ENCODE measurements around the gene GLI3. TPM values are rescaled to one million over a fixed set of nuclear protein-coding genes. Genes with fewer than 3 reads are reported as not detected.

GLI3 gene
- polyA plus RNA-seq, 1 of the 3 experiments (the other 2 are of a cell fraction) = 0.08 TPM

DNA sequence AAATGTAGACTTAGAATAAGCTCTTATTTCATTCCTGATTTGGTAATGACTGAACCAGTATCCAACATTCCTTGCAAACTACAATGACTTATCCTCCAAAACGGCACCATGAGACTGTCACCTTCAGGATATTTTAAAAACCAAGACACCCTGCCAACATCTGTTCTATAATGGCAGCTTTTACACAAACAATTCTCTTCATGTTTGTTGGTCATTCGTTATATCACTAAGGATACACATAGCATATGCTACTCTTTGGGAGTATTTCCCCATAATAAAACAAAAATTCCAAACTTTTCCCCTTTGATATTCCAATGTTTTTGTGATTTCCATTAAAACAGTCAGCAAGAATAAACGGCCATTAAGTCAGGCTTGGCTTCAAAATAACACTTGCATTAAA, 215.4 kb downstream of the GLI3 start:
- ChIA-PET CTCF (interaction anchor here (0.6 kb wide), 1 partner anchor 79 kb away, joined by 4 read pairs; no protein-coding TSS in a partner anchor), POLR2A (no interaction called here)
- no peak for DNase-seq
- 8% methylated on average over 3 of the region's 3 CpGs for WGBS (ENCODE audit: low lambda C conversion rate)
- H3K79me2 ChIP-seq (ENCODE audit: insufficient read depth) = no peaks in the 10 kb centered on the region
- no peaks in the 10 kb centered on the region for H4K20me1 ChIP-seq (ENCODE audit: insufficient read depth)
- H3K27me3 ChIP-seq (ENCODE audit: insufficient read depth) = peaks cover 93% of the 10 kb centered on the region
- H3K9me2 ChIP-seq = no peaks in the 10 kb centered on the region
- no peaks in the 10 kb centered on the region for H3K9me3 ChIP-seq
- no peaks in the 10 kb centered on the region for H3K36me3 ChIP-seq (replicated peaks in 1 of 2; ENCODE audit: control insufficient read depth in 1 of 2, insufficient read depth in 2 of 2, low read length in 1 of 2)
- no peak for TF ChIP-seq YY1 (IDR thresholded peaks at IDR 0.05; ENCODE audit: low read depth)
- no peak for TF ChIP-seq GABPA (IDR thresholded peaks at IDR 0.05; ENCODE audit: low read depth)
- no peak for TF ChIP-seq ELF1 (IDR thresholded peaks at IDR 0.05)
- no peak for TF ChIP-seq TEAD4 (IDR thresholded peaks at IDR 0.05; ENCODE audit: borderline replicate concordance, insufficient read depth)
- TF ChIP-seq RXRA (IDR thresholded peaks at IDR 0.05; ENCODE audit: borderline replicate concordance, low read depth) = no peak
- H3K27ac ChIP-seq (ENCODE audit: low read depth in 2 of 2, low read length in 1 of 2) = no peak overlapping the region
- H3K4me1 ChIP-seq (ENCODE audit: control insufficient read depth in 1 of 2, insufficient read depth in 2 of 2, low read depth in 1 of 2, low read length in 1 of 2) = peaks cover 0 to 10% of the 10 kb centered on the region in 2 experiments; a peak in 2 of 4 replicates
- no peak overlapping the region for H3K4me3 ChIP-seq (ENCODE audit: low read depth in 2 of 2, low read length in 1 of 2)
- H3K9ac ChIP-seq = no peak overlapping the region
- H2AFZ ChIP-seq (ENCODE audit: low read depth) = no peak overlapping the region
- no peaks in the 10 kb centered on the region for H3F3A ChIP-seq (replicated peaks; ENCODE audit: insufficient read depth)
- H3K4me2 ChIP-seq = no peak overlapping the region

DNA sequence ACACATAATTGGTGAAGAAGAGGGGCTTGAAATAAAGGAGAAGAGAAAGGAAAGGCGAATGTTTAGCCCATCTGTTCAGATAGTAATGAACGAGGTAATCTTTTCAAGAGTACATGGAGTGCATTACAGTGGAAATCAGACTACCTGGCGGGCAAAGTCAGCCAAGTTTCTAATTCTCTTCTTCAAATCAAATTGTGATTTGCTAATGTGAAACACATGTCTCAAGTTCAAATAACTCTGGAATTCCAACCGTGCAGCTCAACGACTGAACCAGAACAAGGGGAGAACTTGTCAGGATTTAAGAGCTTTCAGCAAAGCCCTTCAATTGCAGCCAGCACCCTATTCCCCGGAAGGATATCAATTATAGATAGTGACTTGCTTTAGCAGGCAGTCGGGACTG, 216.9 kb downstream of the GLI3 start:
- WGBS (ENCODE audit: low lambda C conversion rate) = 2% methylated on average over 7 of the region's 7 CpGs
- POLR2A ChIA-PET = no interaction called here
- H3K27me3 ChIP-seq (ENCODE audit: insufficient read depth) = peaks cover 86% of the 10 kb centered on the region

More for the DNA sequence above, 216.9 kb downstream of the GLI3 start:
- Histone ChIP-seq H3K9me2 (no peaks in the 10 kb centered on the region), H3F3A (replicated peaks; ENCODE audit: insufficient read depth) (no peaks in the 10 kb centered on the region), H3K9ac (no peak overlapping the region), H3K4me3 (ENCODE audit: low read depth in 2 of 2, low read length in 1 of 2) (no peak overlapping the region), H3K4me1 (ENCODE audit: control insufficient read depth in 1 of 2, insufficient read depth in 2 of 2, low read depth in 1 of 2, low read length in 1 of 2) (peaks cover 0 to 10% of the 10 kb centered on the region in 2 experiments; a peak in 2 of 4 replicates), H3K9me3 (no peaks in the 10 kb centered on the region), H3K36me3 (replicated peaks in 1 of 2; ENCODE audit: control insufficient read depth in 1 of 2, insufficient read depth in 2 of 2, low read length in 1 of 2) (no peaks in the 10 kb centered on the region), H2AFZ (ENCODE audit: low read depth) (no peak overlapping the region), H3K4me2 (no peak overlapping the region), H3K27ac (ENCODE audit: low read depth in 2 of 2, low read length in 1 of 2) (no peak overlapping the region), H3K79me2 (ENCODE audit: insufficient read depth) (no peaks in the 10 kb centered on the region), H4K20me1 (ENCODE audit: insufficient read depth) (no peaks in the 10 kb centered on the region)
- DNase-seq = no peak
- TF ChIP-seq, protein P1, sequence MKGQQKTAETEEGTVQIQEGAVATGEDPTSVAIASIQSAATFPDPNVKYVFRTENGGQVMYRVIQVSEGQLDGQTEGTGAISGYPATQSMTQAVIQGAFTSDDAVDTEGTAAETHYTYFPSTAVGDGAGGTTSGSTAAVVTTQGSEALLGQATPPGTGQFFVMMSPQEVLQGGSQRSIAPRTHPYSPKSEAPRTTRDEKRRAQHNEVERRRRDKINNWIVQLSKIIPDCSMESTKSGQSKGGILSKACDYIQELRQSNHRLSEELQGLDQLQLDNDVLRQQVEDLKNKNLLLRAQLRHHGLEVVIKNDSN (IDR thresholded peaks at IDR 0.05; ENCODE audit: borderline replicate concordance, low read depth) = no peak
- no peak for TF ChIP-seq NRF1 (IDR thresholded peaks at IDR 0.05; ENCODE audit: low read depth, low read length)
- no peak for TF ChIP-seq SIN3A (IDR thresholded peaks at IDR 0.05; ENCODE audit: borderline replicate concordance, low read depth, low read length)
- TF ChIP-seq POLR2AphosphoS5 (IDR thresholded peaks at IDR 0.05; ENCODE audit: low read depth, low read length) = no peak
- TF ChIP-seq TEAD4 (IDR thresholded peaks at IDR 0.05; ENCODE audit: borderline replicate concordance, insufficient read depth) = no peak
- TF ChIP-seq, protein P2, sequence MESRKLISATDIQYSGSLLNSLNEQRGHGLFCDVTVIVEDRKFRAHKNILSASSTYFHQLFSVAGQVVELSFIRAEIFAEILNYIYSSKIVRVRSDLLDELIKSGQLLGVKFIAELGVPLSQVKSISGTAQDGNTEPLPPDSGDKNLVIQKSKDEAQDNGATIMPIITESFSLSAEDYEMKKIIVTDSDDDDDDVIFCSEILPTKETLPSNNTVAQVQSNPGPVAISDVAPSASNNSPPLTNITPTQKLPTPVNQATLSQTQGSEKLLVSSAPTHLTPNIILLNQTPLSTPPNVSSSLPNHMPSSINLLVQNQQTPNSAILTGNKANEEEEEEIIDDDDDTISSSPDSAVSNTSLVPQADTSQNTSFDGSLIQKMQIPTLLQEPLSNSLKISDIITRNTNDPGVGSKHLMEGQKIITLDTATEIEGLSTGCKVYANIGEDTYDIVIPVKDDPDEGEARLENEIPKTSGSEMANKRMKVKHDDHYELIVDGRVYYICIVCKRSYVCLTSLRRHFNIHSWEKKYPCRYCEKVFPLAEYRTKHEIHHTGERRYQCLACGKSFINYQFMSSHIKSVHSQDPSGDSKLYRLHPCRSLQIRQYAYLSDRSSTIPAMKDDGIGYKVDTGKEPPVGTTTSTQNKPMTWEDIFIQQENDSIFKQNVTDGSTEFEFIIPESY (IDR thresholded peaks at IDR 0.05; ENCODE audit: borderline replicate concordance, low read depth) = no peak
- no peak for TF ChIP-seq EZH2phosphoT487 (IDR thresholded peaks at IDR 0.05; ENCODE audit: borderline replicate concordance, low read depth)
- no peak for TF ChIP-seq TAF1 (IDR thresholded peaks at IDR 0.05; ENCODE audit: borderline replicate concordance, low read depth, low read length)
- TF ChIP-seq RAD21 (IDR thresholded peaks at IDR 0.05; ENCODE audit: low read length) = no peak
- TF ChIP-seq, protein P3, sequence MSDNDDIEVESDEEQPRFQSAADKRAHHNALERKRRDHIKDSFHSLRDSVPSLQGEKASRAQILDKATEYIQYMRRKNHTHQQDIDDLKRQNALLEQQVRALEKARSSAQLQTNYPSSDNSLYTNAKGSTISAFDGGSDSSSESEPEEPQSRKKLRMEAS (IDR thresholded peaks at IDR 0.05; ENCODE audit: low read depth) = no peak
- no peak for TF ChIP-seq GABPA (IDR thresholded peaks at IDR 0.05; ENCODE audit: low read depth)
- TF ChIP-seq, protein P4, sequence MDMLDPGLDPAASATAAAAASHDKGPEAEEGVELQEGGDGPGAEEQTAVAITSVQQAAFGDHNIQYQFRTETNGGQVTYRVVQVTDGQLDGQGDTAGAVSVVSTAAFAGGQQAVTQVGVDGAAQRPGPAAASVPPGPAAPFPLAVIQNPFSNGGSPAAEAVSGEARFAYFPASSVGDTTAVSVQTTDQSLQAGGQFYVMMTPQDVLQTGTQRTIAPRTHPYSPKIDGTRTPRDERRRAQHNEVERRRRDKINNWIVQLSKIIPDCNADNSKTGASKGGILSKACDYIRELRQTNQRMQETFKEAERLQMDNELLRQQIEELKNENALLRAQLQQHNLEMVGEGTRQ (IDR thresholded peaks at IDR 0.05; ENCODE audit: borderline replicate concordance, low read depth, low read length) = no peak
- no peak for TF ChIP-seq JUND (IDR thresholded peaks at IDR 0.05)
- TF ChIP-seq RFX5 (IDR thresholded peaks at IDR 0.05; ENCODE audit: low read length) = no peak
- TF ChIP-seq EP300 (IDR thresholded peaks at IDR 0.05; ENCODE audit: borderline replicate concordance in 1 of 2, low read depth in 1 of 2, low read length in 1 of 2) = no peak
- TF ChIP-seq MXI1 (IDR thresholded peaks at IDR 0.05; ENCODE audit: low read depth, low read length) = no peak
- CTCF ChIA-PET = no interaction called here

Data from SK-N-SH (cell line).